Osteoblast (primary cell): Measurements from ENCODE around the gene OTC. TPM values are rescaled to one million over a fixed set of nuclear protein-coding genes. Genes with fewer than 3 reads are reported as not detected.

Source experiments
- DNase-seq: peaks from one replicate; pipeline ENCODE4 v3.0.0; 2011; ENCODE audit warnings: low spot score, mixed read lengths; ENCODE audit not compliant: insufficient read length; ENCODE audit errors: missing footprints
- H2AFZ ChIP-seq: 2 replicates; pipeline ENCODE4 v1.6.0; 2011; ENCODE audit warnings: mild to moderate bottlenecking, low read length
- H3K27ac ChIP-seq: 2 replicates; pipeline ENCODE4 v1.5.1; 2011; ENCODE audit warnings: mild to moderate bottlenecking, low read depth, low read length, moderate library complexity
- H3K27me3 ChIP-seq: 2 replicates; pipeline ENCODE4 v1.6.0; 2012; ENCODE audit warnings: mild to moderate bottlenecking, control low read depth, inconsistent platforms, low read length, moderate library complexity; ENCODE audit not compliant: insufficient read depth
- H3K36me3 ChIP-seq: 2 replicates; pipeline ENCODE4 v1.5.1; 2011; ENCODE audit warnings: mild to moderate bottlenecking, low read length, control low read depth, moderate library complexity; ENCODE audit not compliant: insufficient read depth
- H3K4me1 ChIP-seq: 2 replicates; pipeline ENCODE4 v1.5.1; 2011; ENCODE audit warnings: mild to moderate bottlenecking, low read length, control low read depth, moderate library complexity; ENCODE audit not compliant: insufficient read depth
- H3K4me2 ChIP-seq: 2 replicates; pipeline ENCODE4 v1.6.0; 2011; ENCODE audit warnings: mild to moderate bottlenecking, low read length; ENCODE audit not compliant: insufficient read depth
- H3K4me3 ChIP-seq: fragments of 200-600 bp; sonication (generic); 3 replicates; pipeline ENCODE4 v1.5.1; 2012; ENCODE audit warnings: mild to moderate bottlenecking, low read length, inconsistent platforms; ENCODE audit not compliant: insufficient read depth
- H3K79me2 ChIP-seq: 2 replicates; pipeline ENCODE4 v1.6.0; 2012; ENCODE audit warnings: mild to moderate bottlenecking, low read length, control low read depth, inconsistent platforms; ENCODE audit not compliant: insufficient read depth
- H3K9me3 ChIP-seq: 2 replicates; pipeline ENCODE4 v1.5.1; 2011; ENCODE audit warnings: low read depth, low read length, control low read depth
- H4K20me1 ChIP-seq: 2 replicates; pipeline ENCODE4 v1.6.0; 2012; ENCODE audit warnings: mild to moderate bottlenecking, low read length, control low read depth; ENCODE audit not compliant: insufficient read depth
- total RNA-seq: library from RNA; depleted of rRNA; stranded (reverse); fragments of >200 nt; gene quantifications from 2 replicates; pipeline ENCODE4 v1.2.3, GENCODE V29; 2012
- TF ChIP-seq, protein P1 (sequence below): IDR thresholded peaks from 2 replicates; pipeline ENCODE4 v1.5.1; 2011; ENCODE audit warnings: mild to moderate bottlenecking, low read depth, low read length, moderate library complexity; ENCODE audit errors: extremely low read depth

Gene OTC
- total RNA-seq, 1 donor, result not detected

DNA sequence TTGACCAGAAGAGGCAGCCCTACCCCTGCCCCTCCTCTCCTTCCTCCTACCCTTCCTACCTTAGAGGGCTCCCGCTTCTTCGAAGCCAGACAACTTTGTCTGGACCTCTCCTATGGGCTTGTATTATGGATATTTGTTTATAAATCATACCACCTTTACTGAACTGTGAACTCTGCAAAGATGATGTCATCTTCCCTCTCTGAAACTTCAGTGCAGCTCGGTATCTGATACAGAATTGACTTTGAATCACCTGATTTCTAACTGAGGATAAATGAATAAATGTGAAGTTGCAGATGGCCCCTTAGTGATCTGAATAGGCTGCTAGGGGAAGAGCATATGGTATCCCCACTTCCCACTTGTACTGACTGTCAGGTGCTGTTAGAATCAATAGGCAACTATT lies 1.1 kb upstream of the OTC start:
- H3K9me3 ChIP-seq, result no peaks in the 10 kb centered on the region
- TF ChIP-seq, protein P1, sequence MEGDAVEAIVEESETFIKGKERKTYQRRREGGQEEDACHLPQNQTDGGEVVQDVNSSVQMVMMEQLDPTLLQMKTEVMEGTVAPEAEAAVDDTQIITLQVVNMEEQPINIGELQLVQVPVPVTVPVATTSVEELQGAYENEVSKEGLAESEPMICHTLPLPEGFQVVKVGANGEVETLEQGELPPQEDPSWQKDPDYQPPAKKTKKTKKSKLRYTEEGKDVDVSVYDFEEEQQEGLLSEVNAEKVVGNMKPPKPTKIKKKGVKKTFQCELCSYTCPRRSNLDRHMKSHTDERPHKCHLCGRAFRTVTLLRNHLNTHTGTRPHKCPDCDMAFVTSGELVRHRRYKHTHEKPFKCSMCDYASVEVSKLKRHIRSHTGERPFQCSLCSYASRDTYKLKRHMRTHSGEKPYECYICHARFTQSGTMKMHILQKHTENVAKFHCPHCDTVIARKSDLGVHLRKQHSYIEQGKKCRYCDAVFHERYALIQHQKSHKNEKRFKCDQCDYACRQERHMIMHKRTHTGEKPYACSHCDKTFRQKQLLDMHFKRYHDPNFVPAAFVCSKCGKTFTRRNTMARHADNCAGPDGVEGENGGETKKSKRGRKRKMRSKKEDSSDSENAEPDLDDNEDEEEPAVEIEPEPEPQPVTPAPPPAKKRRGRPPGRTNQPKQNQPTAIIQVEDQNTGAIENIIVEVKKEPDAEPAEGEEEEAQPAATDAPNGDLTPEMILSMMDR, result no peak
- H2AFZ ChIP-seq, result no peak overlapping the region
- H3K27me3 ChIP-seq, result peaks cover 12% of the 10 kb centered on the region
- no peak for DNase-seq
- no peak overlapping the region for H3K27ac ChIP-seq
- no peaks in the 10 kb centered on the region for H3K4me1 ChIP-seq
- H4K20me1 ChIP-seq, result no peaks in the 10 kb centered on the region
- no peak overlapping the region for H3K4me2 ChIP-seq
- H3K4me3 ChIP-seq, result no peak overlapping the region
- H3K36me3 ChIP-seq, result no peaks in the 10 kb centered on the region
- H3K79me2 ChIP-seq, result no peaks in the 10 kb centered on the region

DNA sequence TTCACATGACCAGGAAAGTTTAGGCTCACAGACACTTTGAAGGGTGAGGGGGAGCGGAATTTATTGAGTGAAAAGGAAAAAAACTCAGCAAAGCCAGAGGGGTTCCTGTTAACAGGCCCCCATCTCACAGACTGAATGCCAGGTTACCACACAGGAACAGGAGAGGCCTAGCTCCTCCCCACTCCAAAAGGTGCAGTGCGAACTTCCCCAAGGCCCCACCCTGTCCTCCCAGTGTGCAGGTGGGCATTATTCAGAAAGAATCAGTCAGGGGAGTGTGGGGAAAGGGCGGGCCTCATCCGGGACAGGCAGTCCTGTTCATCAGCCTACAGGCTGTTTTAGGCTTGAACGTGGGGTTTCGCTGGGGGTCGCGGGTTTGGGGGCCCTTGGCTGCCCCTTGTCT lies 4.0 kb downstream of the OTC start:
- no peak for DNase-seq
- TF ChIP-seq, protein P1, result no peak
- no peak overlapping the region for H3K27ac ChIP-seq

DNA sequence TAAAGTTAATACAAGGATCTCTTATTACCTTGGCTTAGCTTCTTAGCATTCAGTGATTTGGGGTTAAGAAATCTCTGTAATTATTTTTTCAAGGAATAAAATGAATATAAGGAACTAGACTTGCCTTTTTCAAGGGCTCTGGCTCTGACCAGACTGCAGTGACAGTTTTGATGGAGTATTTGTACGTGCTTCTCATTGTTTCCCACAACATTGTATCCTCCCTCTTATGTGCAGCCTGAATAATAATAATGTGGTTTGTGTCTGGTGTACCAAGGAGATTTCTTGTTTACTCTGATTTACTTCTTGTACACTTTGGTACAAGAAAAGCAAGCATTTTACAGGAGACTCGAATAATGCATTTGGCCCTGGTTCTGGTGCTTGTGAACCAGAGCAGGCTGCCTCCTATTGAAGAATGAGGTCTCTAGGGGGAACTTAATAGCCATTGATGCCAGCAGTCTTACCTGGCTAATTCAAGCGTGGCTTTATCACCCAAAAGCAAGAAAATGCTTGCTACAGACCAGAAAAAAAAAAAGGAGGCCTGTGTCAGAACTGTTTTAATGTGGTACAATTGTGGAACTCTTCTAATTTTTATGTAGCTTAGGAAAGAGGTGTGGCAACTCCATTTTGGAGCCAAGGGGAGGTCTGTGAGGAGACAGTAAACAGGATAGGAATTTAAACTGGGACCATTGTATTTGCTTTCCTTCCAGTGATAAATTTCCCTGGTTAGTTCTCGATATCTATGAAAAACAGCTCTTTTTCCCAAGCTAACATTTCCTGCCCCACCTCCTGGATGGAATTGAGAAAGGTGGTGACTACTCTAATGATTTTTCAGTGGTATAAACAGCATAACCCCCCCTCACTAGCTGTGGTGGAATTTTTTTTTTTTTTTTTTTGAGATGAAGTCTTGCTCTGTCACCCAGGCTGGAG lies 5.6 kb downstream of the OTC start:
- Histone ChIP-seq H3K27me3 (peaks cover 7% of the 10 kb centered on the region), H4K20me1 (no peaks in the 10 kb centered on the region), H3K4me2 (no peak overlapping the region), H3K4me1 (no peaks in the 10 kb centered on the region), H2AFZ (no peak overlapping the region), H3K9me3 (no peaks in the 10 kb centered on the region), H3K36me3 (no peaks in the 10 kb centered on the region), H3K4me3 (no peak overlapping the region), H3K79me2 (no peaks in the 10 kb centered on the region), H3K27ac (no peak overlapping the region)
- TF ChIP-seq, protein P1, result no peak
- DNase-seq, result no peak

More for the DNA sequence above, 4.0 kb downstream of the OTC start:
- H3K36me3 ChIP-seq, result no peaks in the 10 kb centered on the region
- H3K9me3 ChIP-seq, result no peaks in the 10 kb centered on the region
- H3K79me2 ChIP-seq, result no peaks in the 10 kb centered on the region
- no peak overlapping the region for H3K4me2 ChIP-seq
- no peak overlapping the region for H2AFZ ChIP-seq
- no peaks in the 10 kb centered on the region for H4K20me1 ChIP-seq
- H3K4me3 ChIP-seq, result no peak overlapping the region
- H3K4me1 ChIP-seq, result no peaks in the 10 kb centered on the region
- H3K27me3 ChIP-seq, result peaks cover 6% of the 10 kb centered on the region

DNA sequence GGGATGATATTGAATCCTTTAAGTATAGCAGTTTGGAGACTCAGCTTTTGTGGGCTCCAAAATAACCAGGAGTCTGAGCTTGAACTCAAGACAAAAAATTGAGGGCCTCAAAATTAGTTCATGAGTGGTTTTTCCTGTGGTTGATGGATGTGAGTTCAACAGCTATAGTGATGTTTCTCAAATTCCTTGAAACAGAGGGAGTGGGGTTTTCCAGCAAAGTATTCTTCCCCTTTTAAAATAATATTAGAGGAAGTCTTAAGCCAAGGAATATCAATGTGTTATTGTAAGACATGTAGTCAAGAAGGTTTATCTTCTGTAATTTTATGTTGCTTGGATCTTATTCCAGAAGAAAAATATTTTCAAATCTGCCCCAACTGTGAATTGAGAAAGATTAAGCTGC lies 10.6 kb downstream of the OTC start:
- Histone ChIP-seq H3K79me2 (no peaks in the 10 kb centered on the region), H2AFZ (no peak overlapping the region), H3K36me3 (no peaks in the 10 kb centered on the region), H3K4me2 (no peak overlapping the region), H3K4me1 (no peaks in the 10 kb centered on the region), H3K4me3 (no peak overlapping the region), H4K20me1 (no peaks in the 10 kb centered on the region), H3K27ac (no peak overlapping the region), H3K27me3 (peaks cover 7% of the 10 kb centered on the region), H3K9me3 (no peaks in the 10 kb centered on the region)
- TF ChIP-seq, protein P1, result no peak
- DNase-seq, result no peak
